K562 (cell line): Measurements from ENCODE around the gene SLC12A3. TPM values are rescaled to one million over a fixed set of nuclear protein-coding genes. Genes with fewer than 3 reads are reported as not detected.

Experiments used
- CBX8 ChIP-seq: fragments of 200-600 bp; sonication (generic); IDR thresholded peaks from 2 replicates; pipeline ENCODE4 v1.6.1; 2012; ENCODE audit warnings: borderline replicate concordance, mixed run types, low read depth, mild to moderate bottlenecking, moderate library complexity, mixed read lengths, low read length, control low read depth, inconsistent platforms; ENCODE audit not compliant: poor library complexity, severe bottlenecking; ENCODE audit errors: extremely low read depth
- CCNT2 ChIP-seq: IDR thresholded peaks from 2 replicates; pipeline ENCODE4 v1.6.1; 2011; ENCODE audit warnings: borderline replicate concordance, low read depth, mild to moderate bottlenecking, moderate library complexity, mixed read lengths, low read length; ENCODE audit not compliant: insufficient read length; ENCODE audit errors: extremely low read depth
- CREB1 ChIP-seq, 2 experiments: sonication (generic) in 1 of 2; formaldehyde crosslinking in 1 of 2; IDR thresholded peaks; 2 replicates each; pipeline versions ENCODE4 v1.6.1 to v1.8.0; 2012 to 2022; ENCODE audit warnings: inconsistent platforms in 1 of 2, mild to moderate bottlenecking in 1 of 2, missing genetic modification reagents in 1 of 2, moderate library complexity in 1 of 2
- E2F6 ChIP-seq, 2 experiments: IDR thresholded peaks; 2 replicates each; pipeline ENCODE4 v1.6.1; 2011; ENCODE audit warnings: borderline replicate concordance in 1 of 2, control low read depth in 1 of 2, low read depth in 1 of 2, low read length in 1 of 2, mild to moderate bottlenecking in 1 of 2, mixed read lengths in 1 of 2, moderate library complexity in 1 of 2; ENCODE audit not compliant: insufficient read depth in 1 of 2, insufficient read length in 1 of 2, poor library complexity in 1 of 2, severe bottlenecking in 1 of 2; ENCODE audit errors: extremely low read depth in 1 of 2
- GTF2A2 ChIP-seq: IDR thresholded peaks from 2 replicates; pipeline ENCODE4 v1.6.1; 2016; ENCODE audit warnings: mild to moderate bottlenecking, missing genetic modification characterization, missing compliant biosample characterization
- GTF2E2 ChIP-seq: fragments of 200-800 bp; sonication (Bioruptor generic); IDR thresholded peaks from 2 replicates; pipeline ENCODE4 v1.6.1; 2016; ENCODE audit warnings: missing genetic modification characterization, missing compliant biosample characterization
- HDAC8 ChIP-seq: fragments of 450-650 bp; IDR thresholded peaks from 2 replicates; pipeline ENCODE4 v1.6.1; 2016; ENCODE audit warnings: mild to moderate bottlenecking, missing genetic modification characterization, moderate library complexity, missing compliant biosample characterization
- MNT ChIP-seq, 2 experiments: fragments of 450-650 bp; conservative IDR thresholded peaks; 2 replicates each; pipeline ENCODE4 v1.6.1; 2017; ENCODE audit warnings: mild to moderate bottlenecking in 2 of 2, moderate library complexity in 2 of 2
- MTA3 ChIP-seq: fragments of 450-650 bp; formaldehyde crosslinking; IDR thresholded peaks from 2 replicates; pipeline ENCODE4 v1.6.1; 2017; ENCODE audit warnings: mild to moderate bottlenecking, borderline replicate concordance
- NFYB ChIP-seq: IDR thresholded peaks from 2 replicates; pipeline ENCODE4 v1.6.1; 2011; ENCODE audit warnings: mild to moderate bottlenecking, moderate library complexity; ENCODE audit not compliant: insufficient read length; ENCODE audit errors: extremely low read depth
- NRF1 ChIP-seq, 2 experiments: fragments of 450-650 bp; IDR thresholded peaks in 1 of 2; conservative IDR thresholded peaks in 1 of 2; 2 replicates each; pipeline ENCODE4 v1.6.1; 2014; ENCODE audit warnings: mild to moderate bottlenecking in 2 of 2
- RNF2 ChIP-seq: sonication (generic); IDR thresholded peaks from 2 replicates; pipeline ENCODE4 v1.6.1; 2016
- SIN3B ChIP-seq: fragments of 450-650 bp; IDR thresholded peaks from 2 replicates; pipeline ENCODE4 v1.6.1; 2017; ENCODE audit warnings: low read depth, mild to moderate bottlenecking, moderate library complexity
- SNRNP70 ChIP-seq: fragments of 200-400 bp; formaldehyde crosslinking; optimal IDR thresholded peaks from 2 replicates; pipeline ENCODE3; 2017; ENCODE audit warnings: low read depth, low read length
- TFAP4 ChIP-seq: sonication (generic); formaldehyde crosslinking; IDR thresholded peaks from 2 replicates; pipeline ENCODE4 v1.8.0; 2022; ENCODE audit warnings: missing genetic modification reagents, mild to moderate bottlenecking, moderate library complexity, borderline replicate concordance
- U2AF1 ChIP-seq: fragments of 200-400 bp; formaldehyde crosslinking; optimal IDR thresholded peaks from 2 replicates; pipeline ENCODE3; 2017; ENCODE audit warnings: mild to moderate bottlenecking, low read depth, low read length, moderate library complexity
- USF1 ChIP-seq: sonication (generic); formaldehyde crosslinking; IDR thresholded peaks from 2 replicates; pipeline ENCODE4 v1.9.0; 2022; ENCODE audit warnings: mild to moderate bottlenecking, missing genetic modification reagents
- VEZF1 ChIP-seq: fragments of 200-800 bp; sonication (Bioruptor generic); IDR thresholded peaks from 2 replicates; pipeline ENCODE4 v1.6.1; 2017; ENCODE audit warnings: missing genetic modification characterization, missing compliant biosample characterization
- ZBTB7A ChIP-seq: IDR thresholded peaks from 2 replicates; pipeline ENCODE4 v1.6.1; 2011; ENCODE audit warnings: low read depth, mild to moderate bottlenecking, low read length, moderate library complexity, borderline replicate concordance; ENCODE audit not compliant: control insufficient read depth
- polyA plus RNA-seq, 8 experiments: library from polyadenylated mRNA; depleted of rRNA in 4 of 8; stranded (reverse) in 5 of 8; unstranded in 3 of 8; fragments of >200 nt; fragmentation: Nextera tagmentation in 2 of 8; fragmentation: Illumina TruSeq in 1 of 8; extraction: Ambion mirVana in 2 of 8; extraction: Trizol in 1 of 8; gene quantifications; 2 replicates each; pipeline versions ENCODE4 v1.2.1 to v1.2.3, GENCODE V29; 2011 to 2014; ENCODE audit warnings: inconsistent platforms in 1 of 8, missing spikeins in 1 of 8
- total RNA-seq, 7 experiments: library from RNA; depleted of rRNA in 6 of 7; stranded (reverse); fragments of >200 nt in 6 of 7; fragmentation: Illumina TruSeq in 2 of 7; extraction: Trizol in 2 of 7; gene quantifications; 2 replicates each; pipeline versions ENCODE4 v1.2.1 to v1.2.3, GENCODE V29; 2011 to 2021; ENCODE audit warnings: low replicate concordance in 1 of 7

The SLC12A3 gene
- total and polyA plus RNA-seq, 9 of the 15 experiments (the other 6 are each of a cell fraction or from before 2014, with no cell fraction given), result not detected

GRCh38 chr16:56931892-56932720, 67.1 kb downstream of the SLC12A3 start, which contains the start of gene HERPUD1 (continued):
- TF ChIP-seq MNT (conservative IDR thresholded peaks at IDR 0.05) (peak; percentile 96 to 97), SIN3B (peak; percentile 12; the same call in 1 of the 2 replicates), E2F6 (IDR thresholded peaks at IDR 0.05; ENCODE audit: borderline replicate concordance in 1 of 2, extremely low read depth in 1 of 2, insufficient read depth in 1 of 2, insufficient read length in 1 of 2, low read depth in 1 of 2, low read length in 1 of 2, poor library complexity in 1 of 2, severe bottlenecking in 1 of 2) (peak; percentile 64 to 85), NRF1 (conservative IDR thresholded peaks at IDR 0.05 in 1 of 2, IDR thresholded peaks at IDR 0.05 in 1 of 2) (peak; percentile 79 to 82), VEZF1 (CRISPR knock-in tag) (peak; percentile 60; the same call in 1 of the 2 replicates), U2AF1 (peak; percentile 90), CREB1 (IDR thresholded peaks at IDR 0.05) (peak; percentile 87), CREB1 (CRISPR knock-in tag; IDR thresholded peaks at IDR 0.05) (peak; percentile 90), ZBTB7A (peak; percentile 27; the same call in 1 of the 2 replicates), CCNT2 (peak; percentile 73), MTA3 (peak; percentile 100), GTF2A2 (tag) (peak; percentile 95), TFAP4 (CRISPR knock-in tag) (peak; percentile 62), GTF2E2 (peak; percentile 99), SNRNP70 (no peak), USF1 (CRISPR knock-in tag) (peak; percentile 94), HDAC8 (tag) (0 out of 2 replicates have a peak, but pooled peaks have one; percentile 7), RNF2 (peak; percentile 20; the same call in 1 of the 2 replicates), CBX8 (no peak), NFYB (peak; percentile 68)
